ENCODE measurements around the gene VTI1A.
A peak's percentile ranks its signal among the peaks of the same experiment; 100 is the strongest.
"Not testable (repeated sequence)": the region's sequence is repeated elsewhere in the genome, so short reads cannot be mapped to it uniquely, and the experiment has no call there.

Gene VTI1A

GRCh38 chr10:112843623-112844022, 396.6 kb downstream of the VTI1A start:
- DNase-seq = no peak

- DNase-seq = no peak
Measured at GRCh38 chr10:112844681-112845544, 397.9 kb downstream of the VTI1A start.

- DNase-seq = no peak
Measured at GRCh38 chr10:112847778-112848177, 400.8 kb downstream of the VTI1A start.

- DNase-seq = no peak
Measured at GRCh38 chr10:112848228-112848627, 401.2 kb downstream of the VTI1A start.

- no peak for DNase-seq
Measured at GRCh38 chr10:112848868-112849430, 401.9 kb downstream of the VTI1A start.

- no peak for DNase-seq
Measured at GRCh38 chr10:112849546-112849945, 402.5 kb downstream of the VTI1A start.

- no peak for DNase-seq
Measured at GRCh38 chr10:112851181-112851580, 404.2 kb downstream of the VTI1A start.

GRCh38 chr10:112851588-112852211, 404.7 kb downstream of the VTI1A start:
- no peak for DNase-seq

GRCh38 chr10:112852306-112852705, 405.3 kb downstream of the VTI1A start:
- peak; percentile 10 for DNase-seq

- no peak for DNase-seq
Measured at GRCh38 chr10:112855134-112855533, 408.1 kb downstream of the VTI1A start.

- no peak for DNase-seq
Measured at GRCh38 chr10:112857493-112857892, 410.5 kb downstream of the VTI1A start.

- no peak for DNase-seq
Measured at GRCh38 chr10:112858986-112859651, 412.1 kb downstream of the VTI1A start.

- DNase-seq = no peak
Measured at GRCh38 chr10:112859793-112860192, 412.8 kb downstream of the VTI1A start.

- not testable (repeated sequence) for DNase-seq
Measured at GRCh38 chr10:112863461-112863860, 416.4 kb downstream of the VTI1A start.

Measured in CD4-positive, alpha-beta T cell treated with Interleukin-12 subunit alpha and Interleukin-12 subunit beta, for 1 hour (primary cell).